Esophagus muscularis mucosa (tissue), 4 donors: ENCODE data around the gene SLC7A11. TPM values are rescaled to one million over a fixed set of nuclear protein-coding genes. Genes with fewer than 3 reads are reported as not detected.

ENCODE experiments used
- DNase-seq: peaks from one replicate; pipeline ENCODE4 v3.0.0-alpha.2; 2017; ENCODE audit errors: extremely low spot score
- H3K27ac ChIP-seq, 4 donors: fragments of 200-600 bp; sonication (generic); replicated peaks in 1 of 4; 1 replicate in 3 of 4; 2 replicates in 1 of 4; pipeline ENCODE4 v1.5.1; 2016 to 2019; ENCODE audit warnings: mild to moderate bottlenecking in 1 of 4
- H3K27me3 ChIP-seq, 4 donors: fragments of 200-600 bp; sonication (generic); one replicate each; pipeline versions ENCODE4 v1.5.1 to v1.6.0; 2016 to 2019
- H3K36me3 ChIP-seq, 4 donors: fragments of 200-600 bp; sonication (generic); one replicate each; pipeline ENCODE4 v1.5.1; 2016 to 2019
- H3K4me1 ChIP-seq, 4 donors: fragments of 200-600 bp; sonication (generic); one replicate each; pipeline ENCODE4 v1.5.1; 2016 to 2019
- H3K4me3 ChIP-seq, 4 donors: fragments of 200-600 bp; sonication (generic); 1 replicate in 2 of 4; 2 replicates in 2 of 4; pipeline ENCODE4 v1.5.1; 2016 to 2019; ENCODE audit warnings: mild to moderate bottlenecking in 4 of 4, moderate library complexity in 1 of 4
- H3K9me3 ChIP-seq, 4 donors: fragments of 200-600 bp; sonication (generic); 1 replicate in 3 of 4; 2 replicates in 1 of 4; pipeline ENCODE4 v1.5.1; 2016 to 2019
- EP300 ChIP-seq: sonication (generic); formaldehyde crosslinking; IDR thresholded peaks from one replicate; pipeline ENCODE4 v1.6.1; 2017; ENCODE audit warnings: antibody characterized with exemption
- POLR2A ChIP-seq: fragments of 450-650 bp; IDR thresholded peaks from one replicate; pipeline ENCODE4 v1.6.1; 2017; ENCODE audit warnings: antibody characterized with exemption, moderate library complexity, mild to moderate bottlenecking, low read depth
- POLR2AphosphoS5 ChIP-seq, 2 donors: sonication (generic); formaldehyde crosslinking; IDR thresholded peaks; one replicate each; pipeline ENCODE4 v1.6.1; 2017; ENCODE audit warnings: antibody characterized with exemption in 2 of 2
- WGBS: methylation state at CpG from one replicate; pipeline ENCODE4 v1.1.5; 2018; 5-methylcytosine and 5-hydroxymethylcytosine counted together
- intact Hi-C: fragments of 100-400 bp; cut with DNase I; formaldehyde crosslinking; loops from one replicate; pipeline ENCODE4 v1.15.1; 2023
- total RNA-seq, 4 donors: library from RNA; depleted of rRNA; stranded (reverse); fragments of >200 nt; gene quantifications; one replicate each; pipeline versions ENCODE4 v1.1.0 to v1.2.1, GENCODE V29; 2016
- TF ChIP-seq, protein P1 (sequence below), 3 experiments: fragments of 200-600 bp in 2 of 3; fragments of 450-650 bp in 1 of 3; sonication (generic) in 2 of 3; IDR thresholded peaks; one replicate each; pipeline ENCODE4 v1.5.1; 2017 to 2019; ENCODE audit warnings: antibody characterized with exemption in 3 of 3, mild to moderate bottlenecking in 2 of 3, moderate library complexity in 1 of 3

The SLC7A11 gene
- total RNA-seq, 4 donors from 2014 or later: 0.19 to 0.83 (median 0.31) TPM

DNA sequence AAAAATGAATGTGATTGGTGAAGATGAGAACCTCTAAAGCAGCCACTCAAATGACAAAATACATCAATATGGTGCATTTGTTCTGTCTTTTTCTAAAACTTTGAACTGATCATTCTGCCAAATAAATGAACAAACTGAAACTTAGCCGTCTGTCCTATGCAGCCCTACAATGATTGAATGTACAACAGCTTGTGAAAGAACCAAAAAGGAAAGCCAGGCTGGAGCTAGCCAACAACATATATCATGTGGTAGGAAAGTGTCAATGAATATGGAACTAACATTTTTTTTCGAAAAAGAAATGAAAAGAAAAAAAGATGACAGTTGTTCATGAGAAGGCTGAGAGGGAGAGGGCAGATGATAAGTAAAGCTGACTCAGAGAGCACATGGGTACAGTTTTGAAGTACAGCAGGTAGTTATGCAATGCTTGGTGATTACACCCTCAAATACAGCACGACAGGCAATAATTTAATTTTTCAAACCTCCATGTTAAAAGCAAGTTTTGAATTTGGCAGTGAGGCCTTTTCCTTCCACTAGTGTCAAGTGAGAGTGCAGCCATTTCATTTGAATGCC lies 21.2 kb upstream of the SLC7A11 start:
- Histone ChIP-seq H3K27me3 (no peaks in the 10 kb centered on the region), H3K9me3 (no peaks in the 10 kb centered on the region), H3K36me3 (no peaks in the 10 kb centered on the region), H3K27ac (no peak overlapping the region), H3K4me3 (no peak overlapping the region), H3K4me1 (peaks cover 0 to 12% (median 5%) of the 10 kb centered on the region in 4 donors)
- TF ChIP-seq EP300 (no peak), POLR2AphosphoS5 (IDR thresholded peaks at IDR 0.05) (no peak)
- TF ChIP-seq, protein P1, sequence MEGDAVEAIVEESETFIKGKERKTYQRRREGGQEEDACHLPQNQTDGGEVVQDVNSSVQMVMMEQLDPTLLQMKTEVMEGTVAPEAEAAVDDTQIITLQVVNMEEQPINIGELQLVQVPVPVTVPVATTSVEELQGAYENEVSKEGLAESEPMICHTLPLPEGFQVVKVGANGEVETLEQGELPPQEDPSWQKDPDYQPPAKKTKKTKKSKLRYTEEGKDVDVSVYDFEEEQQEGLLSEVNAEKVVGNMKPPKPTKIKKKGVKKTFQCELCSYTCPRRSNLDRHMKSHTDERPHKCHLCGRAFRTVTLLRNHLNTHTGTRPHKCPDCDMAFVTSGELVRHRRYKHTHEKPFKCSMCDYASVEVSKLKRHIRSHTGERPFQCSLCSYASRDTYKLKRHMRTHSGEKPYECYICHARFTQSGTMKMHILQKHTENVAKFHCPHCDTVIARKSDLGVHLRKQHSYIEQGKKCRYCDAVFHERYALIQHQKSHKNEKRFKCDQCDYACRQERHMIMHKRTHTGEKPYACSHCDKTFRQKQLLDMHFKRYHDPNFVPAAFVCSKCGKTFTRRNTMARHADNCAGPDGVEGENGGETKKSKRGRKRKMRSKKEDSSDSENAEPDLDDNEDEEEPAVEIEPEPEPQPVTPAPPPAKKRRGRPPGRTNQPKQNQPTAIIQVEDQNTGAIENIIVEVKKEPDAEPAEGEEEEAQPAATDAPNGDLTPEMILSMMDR (IDR thresholded peaks at IDR 0.05): no peak
- intact Hi-C loops: no loop called here
- DNase-seq: no peak
- 52% methylated on average over 3 of the region's 3 CpGs for WGBS

DNA sequence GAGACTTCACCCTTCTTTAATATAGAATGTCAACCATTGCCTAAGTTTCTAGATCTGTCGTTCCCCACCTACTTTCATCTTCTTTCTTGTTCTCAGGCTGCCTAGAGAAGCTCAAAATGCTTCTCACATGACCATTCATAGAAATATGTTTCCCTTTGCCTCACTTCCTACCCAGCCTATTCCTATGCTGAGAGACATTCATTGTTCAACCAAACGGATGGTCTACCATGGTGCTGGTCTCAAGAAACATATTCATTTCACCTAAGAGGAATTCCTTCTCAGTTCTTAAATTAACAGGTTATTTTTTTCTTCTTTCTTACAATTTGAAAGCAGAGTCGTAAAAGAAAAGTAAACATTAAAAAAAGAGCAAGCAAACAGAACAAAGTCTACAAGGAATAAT lies 20.3 kb upstream of the SLC7A11 start:
- intact Hi-C loops: no loop called here
- peaks cover 0 to 12% (median 5%) of the 10 kb centered on the region in 4 donors for H3K4me1 ChIP-seq
- no peak for DNase-seq
- H3K27ac ChIP-seq: no peak overlapping the region
- 74% methylated on average over 3 of the region's 3 CpGs for WGBS
- H3K27me3 ChIP-seq: no peaks in the 10 kb centered on the region
- H3K9me3 ChIP-seq: no peaks in the 10 kb centered on the region
- TF ChIP-seq EP300: no peak
- TF ChIP-seq POLR2A: no peak
- TF ChIP-seq POLR2AphosphoS5 (IDR thresholded peaks at IDR 0.05): no peak
- TF ChIP-seq, protein P1 (IDR thresholded peaks at IDR 0.05): no peak
- no peaks in the 10 kb centered on the region for H3K36me3 ChIP-seq
- no peak overlapping the region for H3K4me3 ChIP-seq

DNA sequence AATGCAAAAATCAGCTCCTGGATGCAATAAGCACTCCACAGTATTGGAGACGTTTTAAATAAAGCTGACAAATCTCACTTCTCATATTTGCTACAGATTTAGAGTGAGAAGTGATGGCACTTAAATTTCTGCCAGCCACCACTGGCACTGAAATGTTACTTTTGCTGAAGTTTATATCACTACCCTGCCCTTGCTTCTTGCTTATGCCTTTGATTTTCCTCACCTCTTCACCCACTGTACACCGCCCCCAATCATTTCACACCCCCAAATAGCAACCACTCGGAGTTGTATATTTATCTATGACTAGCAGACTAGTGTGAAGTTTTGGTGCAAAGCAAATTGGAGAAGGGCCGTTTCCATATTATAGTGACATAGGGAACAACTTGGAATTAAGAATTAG lies 19.9 kb upstream of the SLC7A11 start:
- DNase-seq: no peak
- intact Hi-C loops: no loop called here
- 39% methylated on average over 4 of the region's 4 CpGs for WGBS

DNA sequence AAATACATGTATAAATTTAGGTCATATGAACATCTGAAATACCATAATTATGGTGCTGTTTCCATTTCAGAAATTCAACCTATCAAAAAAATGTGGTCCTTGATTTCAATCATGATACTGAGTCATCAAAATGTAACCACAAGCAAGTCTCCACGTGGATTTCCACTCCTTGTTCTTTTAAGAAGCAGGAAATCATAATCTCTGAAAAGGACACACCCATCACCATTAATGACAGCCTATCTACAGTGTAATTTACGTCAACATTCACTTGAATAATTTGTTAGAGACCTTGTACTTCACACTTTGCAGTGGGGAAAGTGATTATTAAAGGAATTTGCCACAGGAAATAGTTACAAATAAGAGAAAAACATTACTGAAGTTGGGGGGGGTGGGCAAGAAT lies 17.7 kb upstream of the SLC7A11 start:
- no peak overlapping the region for H3K27ac ChIP-seq
- intact Hi-C loops: no loop called here
- H3K27me3 ChIP-seq: no peaks in the 10 kb centered on the region

More for the DNA sequence above, 19.9 kb upstream of the SLC7A11 start:
- H3K4me1 ChIP-seq: peaks cover 0 to 12% (median 5%) of the 10 kb centered on the region in 4 donors
- H3K36me3 ChIP-seq: no peaks in the 10 kb centered on the region
- H3K9me3 ChIP-seq: no peaks in the 10 kb centered on the region
- H3K27ac ChIP-seq: no peak overlapping the region
- H3K27me3 ChIP-seq: no peaks in the 10 kb centered on the region
- no peak overlapping the region for H3K4me3 ChIP-seq
- TF ChIP-seq, protein P1 (IDR thresholded peaks at IDR 0.05): no peak
- TF ChIP-seq POLR2A: no peak
- no peak for TF ChIP-seq EP300
- TF ChIP-seq POLR2AphosphoS5 (IDR thresholded peaks at IDR 0.05): no peak

More for the DNA sequence above, 17.7 kb upstream of the SLC7A11 start:
- WGBS: 66% methylated on average over 2 of the region's 2 CpGs
- TF ChIP-seq POLR2AphosphoS5 (IDR thresholded peaks at IDR 0.05) (no peak), EP300 (no peak), POLR2A (no peak)
- TF ChIP-seq, protein P1 (IDR thresholded peaks at IDR 0.05): no peak
- H3K9me3 ChIP-seq: no peaks in the 10 kb centered on the region
- H3K4me3 ChIP-seq: no peak overlapping the region
- H3K4me1 ChIP-seq: peaks cover 0 to 12% (median 5%) of the 10 kb centered on the region in 4 donors
- no peak for DNase-seq
- no peaks in the 10 kb centered on the region for H3K36me3 ChIP-seq
